Effector memory CD8-positive, alpha-beta T cell (primary cell): ENCODE measurements around the gene KIRREL2.
"Not testable (repeated sequence)": the region's sequence is repeated elsewhere in the genome, so short reads cannot be mapped to it uniquely, and the experiment has no call there.

Experiments
- ATAC-seq: fragments of 150-1000 bp; cut with Tn5 transposase; replicated peaks from 2 replicates; pipeline ENCODE4 v1.10.0; 2021; ENCODE audit warnings: mild to moderate bottlenecking, moderate library complexity
- DNase-seq, 3 experiments: peaks; one replicate each; pipeline ENCODE4 v3.0.0; 2021
- H3K27ac Mint-ChIP-seq, 2 donors: one replicate each; pipeline ENCODE4 v1.8.0; 2022; ENCODE audit warnings: mild to moderate bottlenecking in 2 of 2, mixed read lengths in 2 of 2, moderate library complexity in 2 of 2
- H3K27me3 Mint-ChIP-seq, 2 donors: one replicate each; pipeline ENCODE4 v1.8.0; 2022; ENCODE audit warnings: mixed read lengths in 2 of 2
- H3K36me3 Mint-ChIP-seq: one replicate; pipeline ENCODE4 v1.8.0; 2022; ENCODE audit warnings: mild to moderate bottlenecking, moderate library complexity, mixed read lengths; ENCODE audit not compliant: insufficient read depth
- H3K4me1 Mint-ChIP-seq, 2 donors: one replicate each; pipeline ENCODE4 v1.8.0; 2022; ENCODE audit warnings: low read depth in 2 of 2, mixed read lengths in 2 of 2
- H3K4me3 Mint-ChIP-seq, 2 donors: one replicate each; pipeline ENCODE4 v1.8.0; 2022; ENCODE audit warnings: mild to moderate bottlenecking in 2 of 2, mixed read lengths in 2 of 2, moderate library complexity in 2 of 2
- H3K9me3 Mint-ChIP-seq, 2 donors: one replicate each; pipeline ENCODE4 v1.8.0; 2022; ENCODE audit warnings: mixed read lengths in 2 of 2

KIRREL2 gene

GRCh38 chr19:35887197-35887596, 30.5 kb downstream of the KIRREL2 start:
- H3K9me3 Mint-ChIP-seq, result no peaks in the 10 kb centered on the region
- H3K36me3 Mint-ChIP-seq, result peaks cover 58% of the 10 kb centered on the region
- no peak overlapping the region for H3K4me3 Mint-ChIP-seq
- H3K27me3 Mint-ChIP-seq, result no peaks in the 10 kb centered on the region
- no peak for DNase-seq
- peak overlapping the region; percentile 6 to 67 for H3K27ac Mint-ChIP-seq
- H3K4me1 Mint-ChIP-seq, result peaks cover 2 to 8% of the 10 kb centered on the region in 2 donors
- ATAC-seq, result no peak

DNA sequence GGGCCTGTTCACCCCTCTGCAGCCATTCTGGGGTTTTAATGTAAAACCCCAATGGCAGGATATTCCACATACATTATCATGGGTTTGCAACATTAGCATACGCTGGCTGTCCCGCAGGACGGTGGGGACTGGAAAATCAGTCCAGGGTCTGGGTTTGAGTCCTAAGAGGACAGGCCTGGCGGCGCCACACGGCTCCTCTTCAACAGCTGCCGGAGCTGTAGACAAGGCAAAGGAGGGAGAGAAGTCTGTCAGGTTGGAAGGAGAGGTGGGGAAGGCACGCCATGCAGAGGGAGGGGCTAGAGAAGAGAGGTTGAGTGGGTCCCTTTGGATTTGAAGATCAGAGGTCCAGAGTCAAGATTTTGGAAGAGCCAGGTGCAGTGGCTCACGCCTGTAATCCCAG, 31.7 kb downstream of the KIRREL2 start:
- no peak overlapping the region for H3K4me3 Mint-ChIP-seq

GRCh38 chr19:35889370-35890112, 32.8 kb downstream of the KIRREL2 start:
- Mint-ChIP-seq H3K9me3 (no peaks in the 10 kb centered on the region), H3K4me1 (peaks cover 0 to 4% of the 10 kb centered on the region in 2 donors), H3K4me3 (no peak overlapping the region), H3K27me3 (no peaks in the 10 kb centered on the region), H3K27ac (peak overlapping the region; percentile 44 to 87), H3K36me3 (peaks cover 81% of the 10 kb centered on the region)
- ATAC-seq, result no peak
- DNase-seq, result no peak

More for the DNA sequence above, 31.7 kb downstream of the KIRREL2 start:
- Mint-ChIP-seq H3K36me3 (peaks cover 70% of the 10 kb centered on the region), H3K27me3 (no peaks in the 10 kb centered on the region), H3K27ac (peak overlapping the region in 1 of 2 donors; percentile 87), H3K4me1 (peaks cover 0 to 4% of the 10 kb centered on the region in 2 donors), H3K9me3 (no peaks in the 10 kb centered on the region)
- no peak for DNase-seq
- ATAC-seq, result no peak

DNA sequence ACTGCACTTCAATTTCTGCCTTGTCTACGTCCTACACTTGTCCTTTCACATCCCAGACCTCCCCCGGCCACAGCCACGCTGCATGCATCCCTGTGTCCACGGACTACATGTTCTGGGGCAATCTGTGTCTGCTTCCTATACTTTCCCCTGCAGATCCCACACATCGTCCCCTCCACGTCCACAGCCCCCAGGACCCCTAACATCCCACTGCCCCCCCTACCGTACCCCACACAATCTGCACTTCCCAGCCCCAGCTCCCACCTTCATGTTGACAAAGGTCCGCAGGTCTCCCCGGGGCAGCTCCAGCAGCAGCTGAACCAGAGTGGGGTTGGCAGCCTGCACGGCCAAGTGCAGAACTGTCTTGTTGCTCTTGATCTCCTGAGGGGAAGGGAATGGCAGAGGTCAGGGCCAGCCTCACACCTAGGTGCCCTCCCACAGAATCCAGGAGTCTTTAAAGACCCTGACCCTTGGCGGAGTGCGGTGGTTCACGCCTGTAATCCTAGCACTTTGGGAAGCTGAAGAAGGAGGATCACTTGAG, 33.5 kb downstream of the KIRREL2 start:
- no peak for DNase-seq
- Mint-ChIP-seq H3K9me3 (no peaks in the 10 kb centered on the region), H3K27me3 (no peaks in the 10 kb centered on the region), H3K36me3 (peaks cover 87% of the 10 kb centered on the region), H3K4me1 (peaks cover 0 to 4% of the 10 kb centered on the region in 2 donors), H3K4me3 (no peak overlapping the region), H3K27ac (peak overlapping the region in 1 of 2 donors; percentile 44)
- ATAC-seq, result no peak

- H3K27ac Mint-ChIP-seq, H3K9me3 Mint-ChIP-seq, DNase-seq, H3K4me1 Mint-ChIP-seq, H3K4me3 Mint-ChIP-seq, ATAC-seq, H3K27me3 Mint-ChIP-seq: not testable (repeated sequence)
- H3K36me3 Mint-ChIP-seq, result peaks cover 92% of the 10 kb centered on the region
Observed at GRCh38 chr19:35891819-35892218, 35.1 kb downstream of the KIRREL2 start.

DNA sequence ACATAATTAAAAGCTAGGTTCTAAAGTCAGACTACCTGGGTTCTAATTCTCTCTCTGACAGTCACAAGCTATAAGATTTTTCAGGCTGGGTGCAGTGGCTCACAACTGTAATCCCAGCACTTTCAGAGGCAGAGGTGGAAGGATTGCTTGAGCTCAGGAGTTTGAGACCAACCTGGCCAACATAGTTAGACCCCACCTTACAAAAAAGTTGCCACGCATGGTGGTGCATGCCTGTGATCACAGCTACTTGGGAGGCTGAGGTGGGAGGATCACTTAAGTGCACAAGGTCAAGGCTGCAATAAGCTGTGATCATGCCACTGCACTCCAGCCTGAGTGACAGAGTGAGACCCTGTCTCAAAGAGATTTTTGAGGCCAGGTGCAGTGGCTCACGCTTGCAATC, 37.6 kb downstream of the KIRREL2 start:
- peaks cover 85% of the 10 kb centered on the region for H3K36me3 Mint-ChIP-seq
- H3K27me3 Mint-ChIP-seq, result no peaks in the 10 kb centered on the region
- H3K9me3 Mint-ChIP-seq, result no peaks in the 10 kb centered on the region
- peaks cover 18 to 21% of the 10 kb centered on the region in 2 donors for H3K4me1 Mint-ChIP-seq
- ATAC-seq (no peak), DNase-seq (no peak)
- H3K27ac Mint-ChIP-seq, result no peak overlapping the region
- no peak overlapping the region for H3K4me3 Mint-ChIP-seq

GRCh38 chr19:35895911-35896642, 39.4 kb downstream of the KIRREL2 start:
- ATAC-seq, result no peak
- H3K4me3 Mint-ChIP-seq, result peak overlapping the region in 1 of 2 donors; percentile 42
- H3K27ac Mint-ChIP-seq, result peak overlapping the region in 1 of 2 donors; percentile 83

DNA sequence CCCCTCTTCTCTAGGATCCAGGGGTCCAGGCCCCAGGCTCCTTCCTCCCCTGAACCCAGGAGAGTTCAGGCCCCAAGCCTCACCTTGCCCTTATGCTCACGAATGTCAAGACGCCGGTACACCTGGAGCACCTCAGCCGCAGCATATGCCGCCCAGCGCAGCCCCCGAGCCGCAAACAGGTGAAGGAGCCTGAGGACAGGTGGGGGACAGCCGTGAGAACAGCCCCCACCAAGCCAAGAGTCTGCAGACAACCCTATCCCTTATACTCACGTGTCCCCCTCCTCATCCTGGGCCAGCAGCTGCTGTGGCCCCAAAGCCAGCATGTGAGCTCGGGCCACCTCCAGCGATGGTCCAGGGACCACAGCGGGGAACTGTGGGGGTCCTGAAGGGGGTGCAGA, 39.9 kb downstream of the KIRREL2 start:
- no peak for ATAC-seq
- Mint-ChIP-seq H3K9me3 (no peaks in the 10 kb centered on the region), H3K4me3 (peak overlapping the region; percentile 13 to 100), H3K36me3 (peaks cover 79% of the 10 kb centered on the region), H3K27me3 (no peaks in the 10 kb centered on the region), H3K27ac (no peak overlapping the region), H3K4me1 (peaks cover 22 to 25% of the 10 kb centered on the region in 2 donors)
- no peak for DNase-seq

More at GRCh38 chr19:35895911-35896642, 39.4 kb downstream of the KIRREL2 start:
- H3K4me1 Mint-ChIP-seq, result peaks cover 20 to 24% of the 10 kb centered on the region in 2 donors
- no peak for DNase-seq
- H3K36me3 Mint-ChIP-seq, result peaks cover 81% of the 10 kb centered on the region
- H3K27me3 Mint-ChIP-seq, result no peaks in the 10 kb centered on the region
- H3K9me3 Mint-ChIP-seq, result no peaks in the 10 kb centered on the region

DNA sequence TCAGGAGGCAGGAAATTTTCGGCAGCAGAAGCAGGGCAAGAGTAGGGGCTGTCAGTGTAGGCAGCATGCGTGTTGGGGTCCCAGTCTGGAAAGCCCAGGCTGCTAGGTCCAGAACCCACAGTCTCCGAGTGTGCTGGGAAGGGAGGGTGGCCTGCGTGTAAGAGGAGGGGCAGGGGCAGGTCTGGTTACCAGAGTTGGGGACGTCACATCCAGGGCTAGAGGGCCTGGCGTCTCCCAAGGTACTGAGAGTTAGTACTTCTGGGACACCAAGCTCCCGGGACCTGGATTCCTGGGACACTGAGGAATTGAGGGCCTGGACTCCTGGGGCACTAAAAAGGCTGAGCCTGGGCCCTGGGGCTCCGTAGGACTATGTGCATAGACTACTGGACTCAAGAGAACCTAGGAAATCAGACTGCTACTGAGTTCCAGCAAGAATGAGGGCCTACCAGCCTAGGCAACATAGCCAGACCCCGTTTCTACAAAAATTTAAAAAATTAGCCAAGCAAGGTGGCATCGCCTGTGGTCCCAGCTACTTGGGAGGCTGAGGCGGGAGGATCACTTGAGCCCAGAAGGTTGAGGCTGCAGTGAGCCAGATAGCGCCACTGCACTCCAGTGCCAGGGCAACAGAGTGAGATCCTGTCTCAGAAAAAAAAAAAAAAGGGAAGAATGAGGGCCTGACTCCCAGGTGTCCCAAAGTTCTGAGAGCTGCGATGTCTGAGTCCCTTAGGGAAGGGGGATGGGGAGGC, 41.2 kb downstream of the KIRREL2 start:
- Mint-ChIP-seq H3K4me1 (peaks cover 32 to 35% of the 10 kb centered on the region in 2 donors), H3K4me3 (peak overlapping the region; percentile 96 to 100), H3K27me3 (no peaks in the 10 kb centered on the region), H3K9me3 (no peaks in the 10 kb centered on the region), H3K27ac (peak overlapping the region; percentile 97 to 100), H3K36me3 (peaks cover 74% of the 10 kb centered on the region)
- no peak for DNase-seq
- no peak for ATAC-seq

DNA sequence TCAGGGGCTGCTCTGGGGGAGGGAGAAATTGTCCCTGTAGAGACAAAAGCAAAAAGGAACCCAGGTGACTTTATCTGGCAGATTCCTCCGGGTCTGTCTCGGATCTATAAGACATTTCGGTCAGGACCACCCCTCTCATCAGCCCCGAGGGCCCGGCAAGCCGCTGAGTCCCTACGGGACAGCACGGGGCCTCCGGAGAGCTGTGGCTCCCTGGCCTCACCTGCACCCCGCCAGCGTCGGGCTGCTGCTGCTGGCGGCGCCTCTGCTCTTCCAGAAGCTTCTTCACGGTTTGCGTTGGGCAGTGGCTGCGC, 41.7 kb downstream of the KIRREL2 start:
- DNase-seq, result no peak
- H3K27me3 Mint-ChIP-seq, result no peaks in the 10 kb centered on the region
- peak overlapping the region; percentile 97 to 100 for H3K27ac Mint-ChIP-seq
- H3K36me3 Mint-ChIP-seq, result peaks cover 74% of the 10 kb centered on the region
- H3K9me3 Mint-ChIP-seq, result no peaks in the 10 kb centered on the region
- H3K4me1 Mint-ChIP-seq, result peaks cover 37 to 41% of the 10 kb centered on the region in 2 donors
- no peak for ATAC-seq
- peak overlapping the region; percentile 96 to 100 for H3K4me3 Mint-ChIP-seq

GRCh38 chr19:35899547-35900214, 43.0 kb downstream of the KIRREL2 start:
- Mint-ChIP-seq H3K4me3 (peak overlapping the region; percentile 96 to 100), H3K27me3 (no peaks in the 10 kb centered on the region), H3K27ac (peak overlapping the region; percentile 97 to 100), H3K36me3 (peaks cover 68% of the 10 kb centered on the region), H3K4me1 (peaks cover 46 to 52% of the 10 kb centered on the region in 2 donors), H3K9me3 (no peaks in the 10 kb centered on the region)
- DNase-seq (peak; percentile 79 to 81 (median 79)), ATAC-seq (peak; percentile 65)

GRCh38 chr19:35901055-35901644, 44.4 kb downstream of the KIRREL2 start:
- H3K4me1 Mint-ChIP-seq, result peaks cover 45 to 52% of the 10 kb centered on the region in 2 donors
- peaks cover 56% of the 10 kb centered on the region for H3K36me3 Mint-ChIP-seq
- ATAC-seq (no peak), DNase-seq (no peak)
- H3K27me3 Mint-ChIP-seq, result no peaks in the 10 kb centered on the region
- H3K9me3 Mint-ChIP-seq, result no peaks in the 10 kb centered on the region
- peak overlapping the region; percentile 96 to 100 for H3K4me3 Mint-ChIP-seq
- peak overlapping the region; percentile 97 to 100 for H3K27ac Mint-ChIP-seq
